ENCODE measurements around the gene NELFCD.
"Not testable (repeated sequence)": the region's sequence is repeated elsewhere in the genome, so short reads cannot be mapped to it uniquely, and the experiment has no call there.

Gene NELFCD

GRCh38 chr20:58980711-58981627 lies at the start of gene NELFCD:
Gene NELFCD, plus strand, starts transcription at chr20:58981256. Its CDS starts 54 bp downstream, at chr20:58981310.
- DNase-seq (ENCODE audit: low spot score) = peak; percentile 99

GRCh38 chr20:58932170-58932569 lies 48.9 kb upstream of the NELFCD start:
- DNase-seq (ENCODE audit: low spot score) = no peak

- no peak for DNase-seq (ENCODE audit: low spot score)
Measured at GRCh38 chr20:58938078-58938477, 43.0 kb upstream of the NELFCD start.

- no peak for DNase-seq (ENCODE audit: low spot score)
Measured at GRCh38 chr20:58938541-58938940, 42.5 kb upstream of the NELFCD start.

- DNase-seq (ENCODE audit: low spot score) = no peak
Measured at GRCh38 chr20:58941471-58941870, 39.6 kb upstream of the NELFCD start.

GRCh38 chr20:58942549-58942948 lies 38.5 kb upstream of the NELFCD start:
- DNase-seq (ENCODE audit: low spot score) = no peak

GRCh38 chr20:58944610-58945009 lies 36.4 kb upstream of the NELFCD start:
- DNase-seq (ENCODE audit: low spot score) = no peak

- DNase-seq (ENCODE audit: low spot score) = no peak
Measured at GRCh38 chr20:58945965-58946631, 35.0 kb upstream of the NELFCD start.

GRCh38 chr20:58947797-58948388 lies 33.2 kb upstream of the NELFCD start:
- not testable (repeated sequence) for DNase-seq (ENCODE audit: low spot score)

GRCh38 chr20:58950603-58951002 lies 30.5 kb upstream of the NELFCD start:
- DNase-seq (ENCODE audit: low spot score) = no peak

- no peak for DNase-seq (ENCODE audit: low spot score)
Measured at GRCh38 chr20:58953050-58953449, 28.0 kb upstream of the NELFCD start.

GRCh38 chr20:58956078-58956477 lies 25.0 kb upstream of the NELFCD start:
- no peak for DNase-seq (ENCODE audit: low spot score)

GRCh38 chr20:58959652-58960051 lies 21.4 kb upstream of the NELFCD start:
- DNase-seq (ENCODE audit: low spot score) = no peak

GRCh38 chr20:58963060-58963584 lies 17.9 kb upstream of the NELFCD start:
- no peak for DNase-seq (ENCODE audit: low spot score)

GRCh38 chr20:58963922-58964321 lies 17.1 kb upstream of the NELFCD start:
- not testable (repeated sequence) for DNase-seq (ENCODE audit: low spot score)

- DNase-seq (ENCODE audit: low spot score) = no peak
Measured at GRCh38 chr20:58965270-58966064, 15.6 kb upstream of the NELFCD start.

- no peak for DNase-seq (ENCODE audit: low spot score)
Measured at GRCh38 chr20:58967652-58968429, 13.2 kb upstream of the NELFCD start.

GRCh38 chr20:58969439-58969838 lies 11.6 kb upstream of the NELFCD start:
- no peak for DNase-seq (ENCODE audit: low spot score)

- DNase-seq (ENCODE audit: low spot score) = no peak
Measured at GRCh38 chr20:58970146-58970545, 10.9 kb upstream of the NELFCD start.

GRCh38 chr20:58971429-58971828 lies 9.6 kb upstream of the NELFCD start:
- no peak for DNase-seq (ENCODE audit: low spot score)

- DNase-seq (ENCODE audit: low spot score) = no peak
Measured at GRCh38 chr20:58973179-58973578, 7.9 kb upstream of the NELFCD start.
